Heart left ventricle (tissue), 16 donors: ENCODE data around the gene NCOR1. TPM values are rescaled to one million over a fixed set of nuclear protein-coding genes. Genes with fewer than 3 reads are reported as not detected.

Experiments
- ATAC-seq, 4 donors: fragments of 200-7000 bp; cut with Tn5 transposase; one replicate each; pipeline ENCODE4 v1.9.1; 2020 to 2022; ENCODE audit warnings: moderate library complexity in 4 of 4, mild to moderate bottlenecking in 3 of 4, moderate number of reproducible peaks in 1 of 4
- DNase-seq, 5 donors: peaks; one replicate each; pipeline ENCODE4 v3.0.0-alpha.2; 2020
- H3K27ac ChIP-seq, 12 donors: fragments of 200-600 bp; sonication (generic) in 4 of 12; one replicate each; pipeline versions ENCODE4 v1.5.0 to v1.8.0; 2016 to 2022; ENCODE audit warnings: mild to moderate bottlenecking in 2 of 12
- H3K27me3 ChIP-seq, 9 donors: fragments of 200-600 bp; sonication (generic) in 2 of 9; one replicate each; pipeline versions ENCODE4 v1.5.1 to v1.8.0; 2016 to 2022; ENCODE audit warnings: mild to moderate bottlenecking in 3 of 9
- H3K36me3 ChIP-seq, 9 donors: fragments of 200-600 bp; sonication (generic) in 2 of 9; one replicate each; pipeline versions ENCODE4 v1.5.0 to v1.8.0; 2018 to 2022; ENCODE audit warnings: mild to moderate bottlenecking in 2 of 9
- H3K4me1 ChIP-seq, 12 donors: fragments of 200-600 bp; sonication (generic) in 4 of 12; one replicate each; pipeline versions ENCODE4 v1.5.0 to v1.8.0; 2016 to 2022; ENCODE audit warnings: mild to moderate bottlenecking in 3 of 12
- H3K4me3 ChIP-seq, 12 donors: fragments of 200-600 bp; sonication (generic) in 4 of 12; one replicate each; pipeline versions ENCODE4 v1.5.0 to v1.8.0; 2017 to 2022; ENCODE audit warnings: mild to moderate bottlenecking in 9 of 12, moderate library complexity in 4 of 12
- H3K9me3 ChIP-seq, 12 donors: fragments of 200-600 bp; sonication (generic) in 4 of 12; one replicate each; pipeline versions ENCODE4 v1.5.0 to v1.8.0; 2016 to 2022; ENCODE audit warnings: mild to moderate bottlenecking in 1 of 12
- POLR2A ChIP-seq, 2 donors: fragments of 450-650 bp; IDR thresholded peaks; one replicate each; pipeline ENCODE4 v1.6.1; 2017; ENCODE audit warnings: antibody characterized with exemption in 2 of 2, mild to moderate bottlenecking in 2 of 2, moderate library complexity in 2 of 2
- WGBS, 4 donors: extraction: QIAGEN DNeasy Blood & Tissue Kit in 2 of 4; methylation state at CpG; one replicate each; pipeline versions ENCODE4 v1.1.5 to v1.1.7; 2013 to 2018; 5-methylcytosine and 5-hydroxymethylcytosine counted together
- intact Hi-C, 10 donors: fragments of 100-400 bp; cut with DNase I; formaldehyde crosslinking; loops; one replicate each; pipeline versions ENCODE4 v1.11.1 to v1.14.2; 2022
- polyA plus RNA-seq, 2 donors: library from polyadenylated mRNA; stranded (reverse); fragments of 200-250 nt; gene quantifications; one replicate each; pipeline ENCODE4 v1.2.3, GENCODE V29; 2013
- total RNA-seq, 9 donors: library from RNA; depleted of rRNA in 2 of 9; stranded (reverse); fragments of >200 nt in 2 of 9; fragmentation: NEBNext Ultra II Directional in 3 of 9; extraction: Animal tissue kit (Norgen Biotek cat#: 25700) in 3 of 9; gene quantifications; one replicate each; pipeline versions ENCODE4 v1.1.0 to v1.2.4, GENCODE V29; 2016 to 2023
- TF ChIP-seq, protein P1 (sequence below), 12 donors: fragments of 200-600 bp; sonication (generic) in 4 of 12; IDR thresholded peaks; one replicate each; pipeline versions ENCODE4 v1.5.0 to v1.8.0; 2018 to 2022; ENCODE audit warnings: antibody characterized with exemption in 12 of 12, mild to moderate bottlenecking in 5 of 12
- donor health status: ischemic (EF 13 %, LVEDD 7.1; RV severe dilation, severe dysfunction).
- donor health status: healthy with polysubstance abuse.
- donor health status: DM: no; HTN: yes; CAD: no.
- donor health status: DM: no; HTN: no; CAD: no.
- donor health status: ischemic (EF 25% LVEDD 6.9; RV normal size, moderate dysfunction).
- donor health status: ischemic (EF 25% LVEDD 5.7; RV mildly dilated, moderate dysfunction).
- donor health status: healthy.
- donor health status: DM: yes; HTN: yes; CAD: no.
- donor health status: ischemic (EF 35%, LVEDD 5.7; RV mildly dilated, moderate dysfunction).
- donor health status: nonischemic (EF 11% LVEDD 7.7; RV severe dilation, severe dysfunction).
- donor health status: DM: yes; HTN: yes; CAD: no.
- donor health status: PGD.
- donor health status: ischemic (EF 29% LVEDD 5.4; RV normal size, mild dysfunction).
- donor health status: nonischemic (EF 23%, LVEDD 6.1; RV moderate dilation, normal function).

Gene NCOR1
- total and polyA plus RNA-seq, 11 donors, result 35.2 to 92.2 (median 74.1) TPM

DNA sequence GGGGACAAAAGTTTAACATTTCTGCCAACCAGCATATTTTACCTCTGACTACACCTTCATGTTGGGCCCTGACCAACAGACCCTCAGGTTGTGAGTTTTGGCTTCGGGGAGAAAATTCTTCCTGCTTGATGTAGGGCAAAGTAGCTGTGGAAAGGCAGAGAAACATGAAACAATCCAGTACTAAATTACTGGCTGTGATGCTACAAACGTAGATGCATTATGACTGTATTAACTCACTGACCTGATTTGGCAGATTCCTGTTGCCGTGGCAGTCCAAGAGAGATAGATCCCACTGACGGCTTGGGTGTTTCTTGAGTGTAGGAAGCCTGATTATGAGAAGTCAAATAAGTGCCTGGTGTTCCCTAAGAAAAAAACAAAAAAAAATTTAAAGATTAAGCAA lies 135.0 kb downstream of the NCOR1 start:
- H3K9me3 ChIP-seq, result no peaks in the 10 kb centered on the region
- H3K27me3 ChIP-seq, result no peaks in the 10 kb centered on the region
- H3K4me3 ChIP-seq, result no peak overlapping the region
- intact Hi-C loops, result no loop called here
- TF ChIP-seq, protein P1, sequence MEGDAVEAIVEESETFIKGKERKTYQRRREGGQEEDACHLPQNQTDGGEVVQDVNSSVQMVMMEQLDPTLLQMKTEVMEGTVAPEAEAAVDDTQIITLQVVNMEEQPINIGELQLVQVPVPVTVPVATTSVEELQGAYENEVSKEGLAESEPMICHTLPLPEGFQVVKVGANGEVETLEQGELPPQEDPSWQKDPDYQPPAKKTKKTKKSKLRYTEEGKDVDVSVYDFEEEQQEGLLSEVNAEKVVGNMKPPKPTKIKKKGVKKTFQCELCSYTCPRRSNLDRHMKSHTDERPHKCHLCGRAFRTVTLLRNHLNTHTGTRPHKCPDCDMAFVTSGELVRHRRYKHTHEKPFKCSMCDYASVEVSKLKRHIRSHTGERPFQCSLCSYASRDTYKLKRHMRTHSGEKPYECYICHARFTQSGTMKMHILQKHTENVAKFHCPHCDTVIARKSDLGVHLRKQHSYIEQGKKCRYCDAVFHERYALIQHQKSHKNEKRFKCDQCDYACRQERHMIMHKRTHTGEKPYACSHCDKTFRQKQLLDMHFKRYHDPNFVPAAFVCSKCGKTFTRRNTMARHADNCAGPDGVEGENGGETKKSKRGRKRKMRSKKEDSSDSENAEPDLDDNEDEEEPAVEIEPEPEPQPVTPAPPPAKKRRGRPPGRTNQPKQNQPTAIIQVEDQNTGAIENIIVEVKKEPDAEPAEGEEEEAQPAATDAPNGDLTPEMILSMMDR (IDR thresholded peaks at IDR 0.05), result no peak
- TF ChIP-seq POLR2A (IDR thresholded peaks at IDR 0.05), result no peak
- DNase-seq (no peak), ATAC-seq (no peak)
- H3K36me3 ChIP-seq, result peaks cover 0 to 92% (median 70%) of the 10 kb centered on the region in 9 donors
- H3K27ac ChIP-seq, result no peak overlapping the region
- WGBS, 4 donors, result 89 to 93% (median 91%) methylated on average over 4 of the region's 4 CpGs
- H3K4me1 ChIP-seq, result peaks cover 0 to 8% (median 0%) of the 10 kb centered on the region in 12 donors

DNA sequence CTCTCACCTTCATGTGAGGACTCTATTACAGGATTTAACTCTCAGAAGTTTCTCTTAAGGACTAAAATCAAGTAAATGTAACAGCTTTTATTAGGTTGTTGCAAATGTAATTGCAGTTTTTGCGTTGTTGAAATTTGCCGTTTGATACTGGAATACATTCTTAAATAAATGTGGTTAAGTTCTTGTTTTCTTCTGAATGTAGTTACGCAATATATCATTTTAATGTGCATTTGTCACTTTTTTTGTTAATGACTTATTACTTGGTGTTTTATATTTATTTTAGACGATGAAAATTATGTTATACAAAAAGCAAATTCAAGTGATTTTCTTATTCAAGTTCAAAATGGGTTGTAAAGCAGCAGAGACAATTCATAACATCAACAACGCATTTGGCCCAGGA lies 139.4 kb downstream of the NCOR1 start:
- H3K4me1 ChIP-seq, result no peaks in the 10 kb centered on the region

DNA sequence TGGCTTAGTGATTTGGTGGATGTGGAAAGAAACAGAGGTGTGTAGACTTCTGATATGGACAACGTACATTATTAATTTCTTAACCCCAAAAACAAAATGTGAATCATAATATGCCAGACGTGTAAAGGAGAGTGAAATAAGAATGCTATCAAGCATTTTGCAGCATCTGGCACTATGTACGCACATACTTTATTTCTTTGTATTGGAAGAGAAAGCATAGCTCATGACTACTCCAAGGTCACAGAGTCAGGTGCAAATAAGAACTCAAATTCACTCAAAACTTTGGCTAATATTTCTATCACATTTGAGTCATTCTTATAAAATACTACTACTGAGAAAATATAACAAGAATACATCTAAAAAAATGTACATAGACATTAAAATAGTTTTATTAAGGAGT lies 140.9 kb downstream of the NCOR1 start:
- Histone ChIP-seq H3K9me3 (no peaks in the 10 kb centered on the region), H3K27me3 (no peaks in the 10 kb centered on the region), H3K4me1 (no peaks in the 10 kb centered on the region), H3K4me3 (no peak overlapping the region), H3K36me3 (peaks cover 0 to 97% (median 94%) of the 10 kb centered on the region in 9 donors), H3K27ac (no peak overlapping the region)
- no peak for ATAC-seq
- TF ChIP-seq, protein P1 (IDR thresholded peaks at IDR 0.05), result no peak
- no peak for TF ChIP-seq POLR2A (IDR thresholded peaks at IDR 0.05)
- 94 to 97% (median 95%) methylated on average over 3 of the region's 3 CpGs for WGBS, 4 donors
- no peak for DNase-seq
- intact Hi-C loops, result no loop called here

More for the DNA sequence above, 139.4 kb downstream of the NCOR1 start:
- no peaks in the 10 kb centered on the region for H3K9me3 ChIP-seq
- 94 to 97% (median 96%) methylated on average over 5 of the region's 5 CpGs for WGBS, 4 donors
- ATAC-seq, result no peak
- no peak for TF ChIP-seq POLR2A (IDR thresholded peaks at IDR 0.05)
- TF ChIP-seq, protein P1 (IDR thresholded peaks at IDR 0.05), result no peak
- DNase-seq, result no peak
- intact Hi-C loops, result no loop called here
- peaks cover 0 to 96% (median 92%) of the 10 kb centered on the region in 9 donors for H3K36me3 ChIP-seq
- no peak overlapping the region for H3K4me3 ChIP-seq
- no peak overlapping the region for H3K27ac ChIP-seq
- no peaks in the 10 kb centered on the region for H3K27me3 ChIP-seq

DNA sequence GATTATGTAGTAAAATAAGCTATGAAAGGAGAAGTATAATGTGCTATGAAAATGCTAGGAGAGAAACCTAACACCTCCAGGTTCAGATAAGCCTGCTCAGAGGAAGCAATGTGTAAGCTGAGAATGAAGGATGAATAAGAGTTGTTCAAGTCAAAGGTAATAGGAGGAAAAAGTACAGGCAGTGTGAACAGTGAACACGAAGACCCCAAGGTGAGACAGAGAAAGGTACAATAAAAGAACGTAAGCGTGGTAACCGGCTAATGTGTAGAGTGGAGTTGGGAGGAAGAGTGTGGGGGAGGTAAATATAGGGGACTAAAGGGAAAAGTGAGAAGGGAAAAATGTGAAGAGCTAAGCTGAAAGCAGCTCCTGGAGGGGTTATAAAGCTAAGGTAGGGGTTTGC lies 141.5 kb downstream of the NCOR1 start:
- 91 to 94% (median 93%) methylated on average over 4 of the region's 4 CpGs for WGBS, 4 donors
- H3K9me3 ChIP-seq, result no peaks in the 10 kb centered on the region
- H3K27me3 ChIP-seq, result no peaks in the 10 kb centered on the region
- intact Hi-C loops, result no loop called here
- no peak for ATAC-seq
- no peak overlapping the region for H3K27ac ChIP-seq
- H3K36me3 ChIP-seq, result peaks cover 0 to 97% (median 94%) of the 10 kb centered on the region in 9 donors
- TF ChIP-seq POLR2A (IDR thresholded peaks at IDR 0.05), result no peak
- TF ChIP-seq, protein P1 (IDR thresholded peaks at IDR 0.05), result no peak
- no peaks in the 10 kb centered on the region for H3K4me1 ChIP-seq
- no peak overlapping the region for H3K4me3 ChIP-seq
- no peak for DNase-seq
